Measurements from ENCODE around the gene NRXN3.
"Not testable (repeated sequence)": the region's sequence is repeated elsewhere in the genome, so short reads cannot be mapped to it uniquely, and the experiment has no call there.

NRXN3 gene

GRCh38 chr14:78983126-78983525 is 813.0 kb downstream of the NRXN3 start:
- DNase-seq (ENCODE audit: low read depth in 1 of 2, low spot score in 1 of 2): no peak

- DNase-seq (ENCODE audit: low read depth in 1 of 2, low spot score in 1 of 2): no peak
Measured at GRCh38 chr14:78985668-78986381, 815.7 kb downstream of the NRXN3 start.

GRCh38 chr14:78986989-78987388 is 816.8 kb downstream of the NRXN3 start:
- DNase-seq (ENCODE audit: low read depth in 1 of 2, low spot score in 1 of 2): no peak

GRCh38 chr14:78989221-78989620 is 819.0 kb downstream of the NRXN3 start:
- no peak for DNase-seq (ENCODE audit: low read depth in 1 of 2, low spot score in 1 of 2)

- DNase-seq (ENCODE audit: low read depth in 1 of 2, low spot score in 1 of 2): no peak
Measured at GRCh38 chr14:78992867-78993266, 822.7 kb downstream of the NRXN3 start.

- DNase-seq (ENCODE audit: low read depth in 1 of 2, low spot score in 1 of 2): no peak
Measured at GRCh38 chr14:78997811-78998210, 827.6 kb downstream of the NRXN3 start.

GRCh38 chr14:79009286-79009685 is 839.1 kb downstream of the NRXN3 start:
- no peak for DNase-seq (ENCODE audit: low read depth in 1 of 2, low spot score in 1 of 2)

GRCh38 chr14:79011091-79011919 is 841.1 kb downstream of the NRXN3 start:
- no peak for DNase-seq (ENCODE audit: low read depth in 1 of 2, low spot score in 1 of 2)

- DNase-seq (ENCODE audit: low read depth in 1 of 2, low spot score in 1 of 2): no peak
Measured at GRCh38 chr14:79011920-79012204, 841.7 kb downstream of the NRXN3 start.

GRCh38 chr14:79016828-79017505 is 846.8 kb downstream of the NRXN3 start:
- no peak for DNase-seq (ENCODE audit: low read depth in 1 of 2, low spot score in 1 of 2)

GRCh38 chr14:79017561-79017960 is 847.4 kb downstream of the NRXN3 start:
- no peak for DNase-seq (ENCODE audit: low read depth in 1 of 2, low spot score in 1 of 2)

GRCh38 chr14:79018836-79019235 is 848.7 kb downstream of the NRXN3 start:
- no peak for DNase-seq (ENCODE audit: low read depth in 1 of 2, low spot score in 1 of 2)

- not testable (repeated sequence) for DNase-seq (ENCODE audit: low read depth in 1 of 2, low spot score in 1 of 2)
Measured at GRCh38 chr14:79019898-79020297, 849.7 kb downstream of the NRXN3 start.

GRCh38 chr14:79021766-79022165 is 851.6 kb downstream of the NRXN3 start:
- no peak for DNase-seq (ENCODE audit: low read depth in 1 of 2, low spot score in 1 of 2)

- no peak for DNase-seq (ENCODE audit: low read depth in 1 of 2, low spot score in 1 of 2)
Measured at GRCh38 chr14:79027138-79027537, 857.0 kb downstream of the NRXN3 start.

GRCh38 chr14:79028281-79028680 is 858.1 kb downstream of the NRXN3 start:
- DNase-seq (ENCODE audit: low read depth in 1 of 2, low spot score in 1 of 2): no peak

- no peak for DNase-seq (ENCODE audit: low read depth in 1 of 2, low spot score in 1 of 2)
Measured at GRCh38 chr14:79036441-79036840, 866.3 kb downstream of the NRXN3 start.

GRCh38 chr14:79037106-79037505 is 866.9 kb downstream of the NRXN3 start:
- DNase-seq (ENCODE audit: low read depth in 1 of 2, low spot score in 1 of 2): no peak

- DNase-seq (ENCODE audit: low read depth in 1 of 2, low spot score in 1 of 2): no peak
Measured at GRCh38 chr14:79037593-79037992, 867.4 kb downstream of the NRXN3 start.

- DNase-seq (ENCODE audit: low read depth in 1 of 2, low spot score in 1 of 2): no peak
Measured at GRCh38 chr14:79040790-79041189, 870.6 kb downstream of the NRXN3 start.

- DNase-seq (ENCODE audit: low read depth in 1 of 2, low spot score in 1 of 2): no peak
Measured at GRCh38 chr14:79043194-79043889, 873.2 kb downstream of the NRXN3 start.

All from activated CD4-positive, alpha-beta T cell treated with anti-CD3 and anti-CD28 coated beads, Interleukin-2, amount 50 U/mL, for 24 hours (primary cell).